Hepatocyte (in vitro differentiated cells): ENCODE data around the gene C1QB. TPM values are rescaled to one million over a fixed set of nuclear protein-coding genes. Genes with fewer than 3 reads are reported as not detected.

ENCODE experiments used
- DNase-seq: peaks from one replicate; pipeline ENCODE4 v3.0.0-alpha.2; 2016; ENCODE audit warnings: low spot score
- H2AFZ ChIP-seq: fragments of 200-600 bp; sonication (generic); 2 replicates; pipeline ENCODE4 v1.6.0; 2016; ENCODE audit warnings: antibody characterized with exemption, mild to moderate bottlenecking
- H3K27ac ChIP-seq: fragments of 200-600 bp; sonication (generic); 2 replicates; pipeline ENCODE4 v1.5.1; 2016; ENCODE audit warnings: mild to moderate bottlenecking
- H3K27me3 ChIP-seq: fragments of 200-600 bp; sonication (generic); 2 replicates; pipeline ENCODE4 v1.6.1; 2016
- H3K36me3 ChIP-seq: fragments of 200-600 bp; sonication (generic); replicated peaks from 2 replicates; pipeline ENCODE4 v1.5.1; 2016; ENCODE audit warnings: low read depth; ENCODE audit not compliant: insufficient read depth
- H3K4me1 ChIP-seq: fragments of 200-600 bp; sonication (generic); 2 replicates; pipeline ENCODE4 v1.5.1; 2016; ENCODE audit warnings: mild to moderate bottlenecking, moderate library complexity; ENCODE audit not compliant: insufficient read depth
- H3K4me2 ChIP-seq: fragments of 200-600 bp; sonication (generic); 2 replicates; pipeline ENCODE4 v1.6.0; 2016
- H3K4me3 ChIP-seq: fragments of 200-600 bp; sonication (generic); 2 replicates; pipeline ENCODE4 v1.5.1; 2016; ENCODE audit warnings: mild to moderate bottlenecking
- H3K79me2 ChIP-seq: fragments of 200-600 bp; sonication (generic); 2 replicates; pipeline ENCODE4 v1.6.0; 2017; ENCODE audit warnings: mild to moderate bottlenecking
- H3K9me2 ChIP-seq: fragments of 200-600 bp; sonication (generic); replicated peaks from 2 replicates; pipeline ENCODE4 v1.6.0; 2017; ENCODE audit warnings: mild to moderate bottlenecking; ENCODE audit not compliant: insufficient read depth
- H3K9me3 ChIP-seq: fragments of 200-600 bp; sonication (generic); 2 replicates; pipeline ENCODE4 v1.5.1; 2016; ENCODE audit warnings: low read depth, mild to moderate bottlenecking
- H4K20me1 ChIP-seq: fragments of 200-600 bp; sonication (generic); 2 replicates; pipeline ENCODE4 v1.6.0; 2016; ENCODE audit warnings: mild to moderate bottlenecking; ENCODE audit not compliant: insufficient read depth, poor library complexity, severe bottlenecking
- CTCF ChIP-seq: fragments of 200-600 bp; sonication (generic); IDR thresholded peaks from 2 replicates; pipeline ENCODE4 v1.5.1; 2016; ENCODE audit warnings: antibody characterized with exemption, mild to moderate bottlenecking; ENCODE audit not compliant: poor library complexity
- EZH2 ChIP-seq: fragments of 200-600 bp; sonication (generic); IDR thresholded peaks from 2 replicates; pipeline ENCODE4 v1.6.1; 2016; ENCODE audit warnings: antibody characterized with exemption, mild to moderate bottlenecking, borderline replicate concordance
- EZH2phosphoT487 ChIP-seq: fragments of 200-600 bp; sonication (generic); IDR thresholded peaks from one replicate; pipeline ENCODE4 v1.6.1; 2018; ENCODE audit warnings: antibody characterized with exemption, mild to moderate bottlenecking, low read depth, moderate library complexity; ENCODE audit not compliant: unreplicated experiment, severe bottlenecking
- WGBS: methylation state at CpG from one replicate; pipeline ENCODE4 v1.1.6; 2016; ENCODE audit warnings: low lambda C conversion rate; ENCODE audit errors: missing lambda C conversion rate; 5-methylcytosine and 5-hydroxymethylcytosine counted together
- polyA plus RNA-seq: library from polyadenylated mRNA; unstranded; fragments of >200 nt; fragmentation: Nextera tagmentation; extraction: Ambion mirVana; gene quantifications from 2 replicates; pipeline ENCODE4 v1.2.1, GENCODE V29; 2016
- total RNA-seq: library from RNA; depleted of rRNA; stranded (reverse); fragments of >200 nt; gene quantifications from 2 replicates; pipeline ENCODE4 v1.2.3, GENCODE V29; 2014

The C1QB gene
- total and polyA plus RNA-seq, 2 experiments from 2014 or later: 10.3 to 11.9 TPM

- Histone ChIP-seq H3K36me3 (no peaks in the 10 kb centered on the region), H3K4me3 (no peak overlapping the region), H3K27ac (no peak overlapping the region), H3K4me2 (peak overlapping the region; percentile 63), H3K27me3 (no peaks in the 10 kb centered on the region), H3K9me2 (no peaks in the 10 kb centered on the region), H4K20me1 (no peaks in the 10 kb centered on the region), H3K4me1 (no peaks in the 10 kb centered on the region), H2AFZ (no peak overlapping the region), H3K9me3 (no peaks in the 10 kb centered on the region), H3K79me2 (no peaks in the 10 kb centered on the region)
- TF ChIP-seq CTCF: peak; percentile 91
- TF ChIP-seq EZH2phosphoT487: no peak
- no peak for TF ChIP-seq EZH2
- WGBS: 18% methylated on average over 18 of the region's 18 CpGs
- DNase-seq: peak; percentile 85
Measured at GRCh38 chr1:22641906-22642636, 11.0 kb upstream of the C1QB start.

- Histone ChIP-seq H3K79me2 (no peaks in the 10 kb centered on the region), H3K9me3 (no peaks in the 10 kb centered on the region), H3K4me1 (no peaks in the 10 kb centered on the region), H3K4me3 (no peak within 1 kb of the TSS), H2AFZ (no peak within 1 kb of the TSS), H3K27me3 (no peaks in the 10 kb centered on the region), H3K4me2 (no peak within 1 kb of the TSS), H3K27ac (no peak within 1 kb of the TSS), H3K36me3 (no peaks in the 10 kb centered on the region), H4K20me1 (no peaks in the 10 kb centered on the region), H3K9me2 (no peaks in the 10 kb centered on the region)
- WGBS: 88% methylated on average over 7 of the region's 8 CpGs
- TF ChIP-seq EZH2: no peak
- no peak for TF ChIP-seq CTCF
- no peak for TF ChIP-seq EZH2phosphoT487
- no peak for DNase-seq
Measured at GRCh38 chr1:22643381-22643780, 9.7 kb upstream of the C1QB start, which contains the start of gene C1QC. Gene C1QC, plus strand, starts transcription at chr1:22643633. Its CDS starts 391 bp downstream, at chr1:22644024.

- no peaks in the 10 kb centered on the region for H3K36me3 ChIP-seq
- no peaks in the 10 kb centered on the region for H3K9me3 ChIP-seq
- no peak overlapping the region for H2AFZ ChIP-seq
- no peaks in the 10 kb centered on the region for H3K27me3 ChIP-seq
- no peaks in the 10 kb centered on the region for H3K4me1 ChIP-seq
- H3K9me2 ChIP-seq: no peaks in the 10 kb centered on the region
- no peak overlapping the region for H3K27ac ChIP-seq
- WGBS: 80% methylated on average over 8 of the region's 12 CpGs
- H3K4me3 ChIP-seq: no peak overlapping the region
- TF ChIP-seq EZH2phosphoT487: no peak
- TF ChIP-seq CTCF: no peak
- TF ChIP-seq EZH2: no peak
- H4K20me1 ChIP-seq: no peaks in the 10 kb centered on the region
- H3K79me2 ChIP-seq: no peaks in the 10 kb centered on the region
- DNase-seq: no peak
- no peak overlapping the region for H3K4me2 ChIP-seq
Measured at GRCh38 chr1:22643928-22644327, 9.1 kb upstream of the C1QB start.
